ENCODE results near the gene SLC6A13. TPM values are rescaled to one million over a fixed set of nuclear protein-coding genes. Genes with fewer than 3 reads are reported as not detected.
"Not testable (repeated sequence)": the region's sequence is repeated elsewhere in the genome, so short reads cannot be mapped to it uniquely, and the experiment has no call there.

The SLC6A13 gene
- total RNA-seq, 1 experiment from 2014 or later, result not detected

DNA sequence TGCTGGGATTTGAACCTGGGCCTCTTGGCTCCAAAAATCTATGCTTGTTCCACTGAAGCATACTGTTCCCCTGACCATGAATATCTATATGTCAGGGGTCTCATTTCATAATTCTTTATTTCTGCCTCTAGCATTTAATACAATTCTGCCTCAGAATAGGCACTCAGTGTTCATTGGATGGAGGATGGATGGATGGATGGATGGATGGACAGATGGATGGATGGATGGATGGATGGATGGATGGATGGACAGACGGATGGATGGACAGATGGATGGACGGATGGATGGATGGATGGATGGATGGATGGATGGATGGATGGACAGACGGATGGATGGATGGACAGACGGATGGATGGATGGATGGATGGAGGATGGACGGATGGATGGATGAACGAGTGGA lies 45.6 kb downstream of the SLC6A13 start:
- not testable (repeated sequence) for DNase-seq (ENCODE audit: low read depth)

DNA sequence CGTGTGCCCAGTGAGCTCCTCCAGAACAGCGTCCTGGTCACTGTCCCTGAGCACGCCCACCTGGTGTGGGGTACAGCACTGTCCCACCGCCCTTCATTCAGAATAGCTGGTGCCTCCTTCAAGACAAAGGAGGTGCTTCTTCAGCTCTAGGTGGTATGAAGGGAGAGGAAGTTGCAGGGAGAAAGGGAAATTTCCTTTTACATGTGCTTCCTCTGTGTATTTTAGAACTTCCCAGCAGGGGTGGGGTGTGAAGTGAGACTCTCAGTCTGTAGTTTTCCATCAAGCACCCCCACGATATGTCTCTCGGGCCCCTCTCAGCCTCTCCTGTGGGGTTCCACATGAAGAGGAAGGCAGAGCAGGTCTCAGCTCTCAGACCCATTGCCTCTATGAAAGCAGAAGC lies 47.5 kb downstream of the SLC6A13 start:
- no peak for DNase-seq (ENCODE audit: low read depth)

DNA sequence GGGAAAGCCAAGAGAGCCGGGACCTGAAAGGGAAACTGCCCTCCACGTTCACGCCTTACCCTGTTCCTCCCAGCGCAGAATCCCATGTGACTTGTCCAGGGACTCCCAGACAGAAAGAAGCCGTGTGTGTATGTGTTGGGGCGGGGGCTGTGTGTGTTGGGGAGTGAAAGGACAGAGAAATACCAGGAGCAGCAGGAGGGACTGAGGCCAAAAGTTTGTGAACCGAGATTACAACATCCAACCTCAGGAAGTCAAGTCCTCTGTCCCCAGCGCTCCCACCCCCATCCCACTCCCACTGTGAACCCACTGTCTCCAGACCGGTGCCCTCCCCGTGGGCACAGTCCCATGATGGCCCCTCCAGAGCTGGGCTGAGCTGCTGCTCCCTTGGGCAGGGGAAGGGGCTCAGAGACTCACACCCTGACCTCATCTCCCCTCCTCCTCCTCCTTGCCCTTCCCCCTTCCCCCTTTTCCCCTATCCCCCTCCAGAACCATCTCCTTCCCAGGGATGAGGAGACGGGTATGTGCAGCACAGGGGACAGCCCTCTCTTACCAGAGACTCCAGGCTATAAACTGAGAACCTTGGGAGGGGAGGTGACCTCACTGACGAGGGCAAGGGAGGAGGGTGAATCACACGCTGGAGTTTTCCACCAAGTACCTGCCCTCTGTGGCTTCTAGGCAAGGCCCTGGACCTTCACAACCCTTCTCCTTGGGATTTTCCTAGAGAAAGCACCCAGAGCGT lies 48.5 kb downstream of the SLC6A13 start, which contains the start of gene SLC6A12:
SLC6A12 (minus strand) TSS at position 155 of the 739 bp plus-strand sequence. CDS start 4,171 bp downstream, outside the sequence.
- DNase-seq (ENCODE audit: low read depth), result no peak

DNA sequence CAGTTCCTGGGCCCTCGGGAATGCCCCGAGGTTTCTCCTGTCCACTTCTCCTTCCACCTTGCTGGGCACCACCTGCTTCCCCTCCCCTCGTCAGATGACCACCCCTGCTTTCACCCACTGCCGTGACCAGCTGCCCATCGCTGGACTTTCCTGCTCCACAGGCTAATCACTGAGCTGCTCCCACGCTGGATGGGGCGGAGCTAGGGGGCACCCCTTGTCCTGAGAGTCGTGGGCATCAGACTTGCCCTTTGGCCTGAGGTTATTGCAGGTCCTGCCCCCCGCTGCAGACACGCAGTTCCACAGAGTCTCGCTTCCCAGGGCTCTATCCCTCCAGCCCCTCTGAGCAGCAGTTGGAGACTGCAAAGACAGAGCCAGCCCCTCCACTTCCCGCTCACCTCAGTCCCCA lies 49.1 kb downstream of the SLC6A13 start:
- no peak for DNase-seq (ENCODE audit: low read depth)

DNA sequence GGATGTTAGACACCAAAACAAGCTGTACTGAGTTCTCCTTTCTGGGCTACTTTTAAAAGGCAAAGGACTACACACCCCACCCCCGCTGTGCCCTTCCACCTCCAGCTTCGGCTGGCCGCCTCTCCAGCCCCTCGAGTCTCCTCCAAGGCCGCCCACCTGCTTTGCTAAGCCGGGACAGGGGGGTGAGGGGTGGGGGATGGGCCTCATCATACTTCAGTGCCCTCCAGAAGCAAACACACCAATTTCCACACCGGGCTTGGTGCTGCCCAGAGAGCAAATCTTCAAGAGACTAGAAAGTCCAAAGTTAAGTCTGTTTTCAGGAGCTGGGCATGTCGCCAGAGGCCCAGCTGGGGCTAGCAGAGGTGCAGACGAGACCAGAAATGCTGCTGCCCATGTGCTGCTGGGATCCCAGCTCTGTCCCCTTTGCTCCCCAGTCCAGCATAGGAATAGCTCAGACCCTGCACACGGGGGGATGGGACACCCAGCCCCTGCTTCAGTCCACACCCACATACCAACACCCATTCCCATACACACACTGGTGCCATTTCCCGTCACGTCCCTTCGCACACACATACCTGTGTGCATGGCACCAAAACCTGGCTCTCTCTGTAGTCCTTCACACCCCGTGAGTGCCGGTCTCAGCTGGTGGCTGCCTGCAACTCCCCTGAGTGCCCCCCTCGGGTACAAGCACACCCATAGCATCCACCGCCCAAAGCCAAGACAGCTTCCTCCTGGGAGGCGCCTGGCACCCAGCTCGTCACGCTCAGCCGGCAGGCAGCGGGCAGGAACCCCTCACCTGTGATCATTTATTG lies 49.7 kb downstream of the SLC6A13 start:
- DNase-seq (ENCODE audit: low read depth), result no peak

DNA sequence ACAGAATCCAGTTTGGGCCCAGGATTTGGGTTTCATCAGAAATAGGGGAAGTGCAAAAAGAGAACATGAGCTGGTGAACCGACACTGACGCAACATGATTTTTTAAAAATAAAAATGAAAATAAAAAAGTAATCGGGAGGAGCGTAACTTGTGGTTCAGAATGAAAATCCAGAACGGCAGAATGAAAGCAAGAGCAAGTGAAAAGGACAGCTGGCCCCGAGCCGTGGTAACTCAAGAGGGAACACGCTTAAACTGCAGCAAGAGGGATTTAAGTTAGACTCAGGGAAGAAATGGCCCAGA lies 50.3 kb downstream of the SLC6A13 start:
- DNase-seq (ENCODE audit: low read depth), result no peak

DNA sequence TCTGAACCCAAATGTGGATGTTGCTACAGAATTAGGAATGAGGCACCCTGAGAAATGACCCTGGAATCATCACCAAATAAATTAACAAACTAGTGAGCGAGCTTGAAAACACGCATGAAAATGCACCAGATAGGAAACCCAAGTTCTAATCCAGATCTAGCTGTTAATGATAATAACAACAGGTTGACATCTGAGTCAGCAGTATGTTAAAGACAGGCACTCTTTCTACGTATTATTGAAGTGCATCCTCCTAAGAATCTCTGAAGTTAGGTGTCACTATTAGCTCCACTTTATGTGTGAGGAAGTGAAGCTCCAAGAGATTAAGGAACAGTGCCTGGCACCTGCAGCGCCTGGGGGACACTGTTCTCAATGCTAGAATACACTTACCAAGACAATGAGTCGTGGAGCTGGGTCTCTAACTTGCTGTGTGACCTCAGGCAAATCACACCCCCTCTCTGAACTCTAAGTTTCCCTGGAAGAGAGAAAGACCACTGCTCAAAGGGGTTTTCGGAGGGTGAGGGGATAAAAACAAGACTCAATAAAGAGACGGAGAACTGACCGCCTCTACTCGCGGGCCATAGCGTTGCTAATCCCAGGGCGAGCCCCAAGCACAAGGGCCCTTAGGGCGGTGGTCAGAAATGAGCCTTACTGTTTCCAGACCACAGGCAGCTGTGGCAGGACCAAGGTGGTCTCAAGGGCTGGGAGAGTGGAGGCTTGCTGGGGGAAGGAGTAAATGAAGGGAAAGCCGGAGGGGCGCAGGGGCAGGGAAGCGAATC lies 50.8 kb downstream of the SLC6A13 start:
- DNase-seq (ENCODE audit: low read depth), result no peak

DNA sequence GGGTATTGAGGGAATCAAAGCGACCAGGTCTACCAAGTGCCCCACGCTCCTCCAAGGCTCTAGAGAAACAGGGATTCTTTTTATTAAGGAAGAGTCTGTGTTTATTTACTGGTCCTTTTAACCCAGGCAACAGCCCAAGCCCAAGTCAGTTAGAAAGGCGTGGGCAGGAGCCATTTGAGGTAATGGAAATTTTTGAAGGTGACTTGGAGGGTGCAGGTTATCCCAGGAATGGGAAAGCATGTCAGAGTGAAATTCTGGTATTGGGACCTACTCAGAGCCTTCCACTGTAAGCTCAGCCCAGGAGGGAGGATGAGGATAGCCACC lies 51.5 kb downstream of the SLC6A13 start:
- no peak for DNase-seq (ENCODE audit: low read depth)

DNA sequence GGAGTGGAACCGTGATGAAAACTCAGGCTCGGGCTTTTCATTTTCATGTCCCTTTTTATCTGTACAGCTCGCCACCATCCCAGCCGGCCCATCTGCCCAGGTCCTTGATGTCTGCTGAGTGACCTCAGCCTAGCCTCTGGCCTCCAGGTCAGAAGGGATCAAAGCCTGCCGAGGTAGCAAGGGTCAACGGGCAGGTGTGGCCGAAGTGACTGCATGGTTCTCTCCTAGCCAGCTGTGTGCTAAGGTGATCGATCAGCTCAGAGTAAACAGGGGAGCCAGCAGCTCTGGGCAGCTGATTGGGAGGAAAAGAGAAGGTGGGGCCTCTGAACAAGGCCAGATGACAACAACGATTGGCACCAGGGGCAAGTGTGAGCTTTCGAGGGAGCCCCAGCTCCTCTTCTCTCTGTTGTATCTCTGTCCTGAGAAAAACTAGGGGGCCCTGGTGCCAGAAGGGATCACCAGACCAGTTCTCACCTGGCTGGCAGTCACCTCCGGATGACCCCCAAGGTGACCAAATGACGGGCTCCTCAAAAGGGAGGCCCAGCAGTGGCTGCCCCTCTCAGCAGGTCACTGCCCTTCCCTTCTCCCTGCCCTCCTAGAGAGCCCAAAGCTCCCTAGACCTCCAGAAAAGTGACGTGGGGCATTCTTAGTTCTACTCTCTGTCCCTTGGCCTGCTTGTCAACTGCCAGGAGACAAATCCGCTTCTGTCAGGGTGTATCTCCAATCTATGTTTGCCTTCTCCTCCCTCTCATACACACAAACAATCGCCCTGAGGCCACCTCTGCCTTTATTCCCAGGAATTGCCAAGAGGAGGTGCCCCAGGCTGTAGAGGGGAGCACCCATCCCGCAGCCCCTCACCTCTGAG lies 52.1 kb downstream of the SLC6A13 start:
- DNase-seq (ENCODE audit: low read depth), result no peak

DNA sequence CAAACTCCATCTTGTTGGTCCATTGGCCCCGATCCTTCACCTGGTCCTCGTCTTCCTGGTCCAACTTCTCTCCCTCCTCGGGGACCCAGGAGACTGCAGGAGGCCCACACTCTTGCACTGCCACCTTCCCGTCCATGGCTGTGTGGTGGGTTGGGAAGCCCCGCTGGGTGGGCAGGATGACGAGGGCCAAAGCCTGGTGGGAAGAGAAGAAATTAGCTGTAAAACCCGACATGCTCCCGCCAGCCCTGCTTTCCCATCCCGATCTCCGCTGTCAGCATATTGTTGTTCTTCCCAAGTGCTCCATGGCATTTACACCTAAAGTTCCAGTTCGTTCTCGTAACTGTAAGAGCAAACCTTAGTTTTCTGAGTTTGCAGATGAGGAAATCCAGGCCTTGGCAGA lies 52.8 kb downstream of the SLC6A13 start:
- no peak for DNase-seq (ENCODE audit: low read depth)

DNA sequence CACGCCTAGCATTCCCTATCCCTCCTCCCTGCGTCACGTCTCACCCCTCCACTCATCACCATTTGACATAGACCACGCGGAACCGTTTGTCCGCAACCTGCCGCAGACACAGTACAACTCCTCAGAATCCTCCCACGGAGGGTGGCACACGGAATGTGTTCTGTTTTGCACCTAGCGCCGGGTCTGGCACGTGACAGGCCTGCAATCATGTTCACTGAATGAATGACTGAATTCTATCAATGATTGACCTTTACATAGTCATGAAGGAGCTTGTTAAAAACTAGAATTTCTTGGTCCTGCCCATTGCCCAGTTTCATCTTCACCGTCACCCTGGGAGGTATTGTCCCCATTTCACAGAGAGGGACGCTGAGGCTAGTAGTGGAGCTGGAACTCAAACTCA lies 53.4 kb downstream of the SLC6A13 start:
- DNase-seq (ENCODE audit: low read depth), result no peak

DNA sequence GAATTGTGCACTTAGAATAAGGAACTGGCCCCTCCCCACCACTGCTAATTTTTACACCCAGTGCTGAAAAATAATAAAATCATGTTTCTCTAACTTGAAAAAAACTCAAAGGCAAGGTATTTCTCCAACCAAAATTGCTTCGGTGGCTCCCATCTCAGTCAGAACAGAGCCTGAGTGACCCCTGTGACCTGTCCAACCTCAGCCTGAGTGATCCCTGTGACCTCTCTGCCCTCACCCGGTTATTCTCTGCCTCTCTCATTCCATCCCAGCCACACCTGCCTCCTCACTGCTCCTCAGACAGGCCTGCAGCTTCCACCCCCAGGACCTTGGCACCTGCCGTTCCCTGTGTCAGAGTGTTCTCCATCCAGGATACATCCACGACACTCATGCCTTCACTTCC lies 53.8 kb downstream of the SLC6A13 start:
- no peak for DNase-seq (ENCODE audit: low read depth)

DNA sequence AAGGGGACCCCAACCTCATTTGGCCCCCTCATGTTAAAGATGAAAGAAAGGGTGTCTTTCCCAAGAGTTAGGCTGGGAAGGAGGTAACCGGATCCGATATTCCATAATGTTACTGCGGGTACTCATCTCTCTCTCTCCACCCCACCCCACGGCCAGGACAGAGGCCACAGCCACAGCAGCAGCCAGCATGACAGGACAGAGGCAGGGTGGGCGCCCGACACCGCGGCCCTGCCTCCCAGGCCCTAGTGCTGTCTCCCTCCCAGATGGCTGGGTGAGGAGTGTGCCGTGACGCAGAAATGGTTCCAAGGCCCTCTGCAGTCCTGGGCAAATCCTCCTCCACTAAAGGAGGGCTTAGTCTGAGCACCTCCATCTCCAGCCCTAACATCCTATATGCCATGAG lies 54.8 kb downstream of the SLC6A13 start:
- no peak for DNase-seq (ENCODE audit: low read depth)

DNA sequence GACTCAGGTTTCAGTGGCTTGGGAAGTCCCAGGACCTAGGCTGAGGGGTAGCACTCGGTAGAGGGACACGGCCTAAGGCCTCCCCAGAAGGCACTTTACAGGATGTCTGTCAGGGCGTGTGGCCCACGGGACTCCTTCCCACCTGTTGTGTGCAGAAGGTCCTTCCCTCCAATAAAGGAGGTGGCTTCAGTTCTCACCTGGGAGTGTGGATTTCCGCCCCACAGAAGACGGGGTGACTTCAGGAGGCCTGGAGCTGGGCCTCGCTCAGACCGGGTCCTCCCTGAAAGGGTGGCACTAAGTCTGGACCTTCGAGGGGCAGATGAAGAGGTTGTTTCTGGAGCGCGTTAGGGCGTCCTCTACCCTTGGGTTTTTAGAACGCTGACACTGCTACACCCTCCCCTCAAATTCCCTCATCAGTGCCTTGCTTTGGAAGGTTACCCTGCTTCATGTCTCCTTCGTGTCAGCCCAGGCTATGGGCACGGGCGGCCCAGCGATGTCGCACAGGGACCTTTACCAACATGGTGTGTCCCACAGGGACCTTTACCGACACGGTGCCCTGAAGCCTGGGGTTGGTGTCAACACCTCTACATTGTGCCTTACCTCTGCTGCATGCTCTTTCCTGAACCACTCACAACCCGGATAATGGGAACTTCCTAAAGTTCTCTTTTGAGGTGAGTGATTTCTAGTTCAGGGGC lies 55.7 kb downstream of the SLC6A13 start:
- no peak for DNase-seq (ENCODE audit: low read depth)

DNA sequence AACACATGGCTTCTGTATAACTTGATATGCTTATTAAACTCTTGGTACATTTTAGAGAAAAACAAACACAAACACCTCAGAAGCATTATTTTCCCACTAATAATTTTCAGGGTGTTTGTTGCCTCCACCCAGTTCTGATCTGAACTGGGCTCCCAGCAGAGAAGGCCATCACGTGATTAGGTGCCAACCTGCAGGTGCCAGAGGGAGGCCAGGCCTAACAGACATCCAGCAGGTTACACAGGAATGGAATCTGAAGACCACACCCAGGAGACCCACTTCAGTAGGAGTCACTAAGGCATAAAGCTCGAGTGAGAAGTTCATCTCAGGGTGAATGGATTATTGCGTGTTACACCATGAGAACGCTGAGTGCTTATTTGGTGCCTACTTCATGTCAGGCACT lies 57.6 kb downstream of the SLC6A13 start:
- DNase-seq (ENCODE audit: low read depth), result no peak

DNA sequence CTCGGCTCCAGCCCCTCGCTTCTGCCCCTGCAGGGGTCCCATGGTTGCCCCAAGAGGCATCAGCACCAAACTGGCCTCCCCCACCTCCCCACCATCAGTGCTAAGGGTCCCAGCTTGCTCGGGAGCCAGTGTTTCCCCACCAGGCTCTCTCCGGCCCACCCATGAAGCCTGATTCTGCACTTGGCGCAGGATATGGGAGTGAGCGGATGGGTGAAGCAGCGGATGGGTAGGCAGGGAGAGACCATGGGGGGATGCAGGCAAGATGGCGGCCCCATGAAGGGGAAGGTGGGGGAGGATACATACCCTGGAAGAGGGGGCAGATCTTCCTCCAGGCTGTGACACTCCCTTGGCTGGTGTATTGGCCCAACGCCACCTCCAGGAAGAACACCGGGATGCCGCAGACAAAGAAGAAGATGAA lies 58.4 kb downstream of the SLC6A13 start:
- DNase-seq (ENCODE audit: low read depth), result no peak

DNA sequence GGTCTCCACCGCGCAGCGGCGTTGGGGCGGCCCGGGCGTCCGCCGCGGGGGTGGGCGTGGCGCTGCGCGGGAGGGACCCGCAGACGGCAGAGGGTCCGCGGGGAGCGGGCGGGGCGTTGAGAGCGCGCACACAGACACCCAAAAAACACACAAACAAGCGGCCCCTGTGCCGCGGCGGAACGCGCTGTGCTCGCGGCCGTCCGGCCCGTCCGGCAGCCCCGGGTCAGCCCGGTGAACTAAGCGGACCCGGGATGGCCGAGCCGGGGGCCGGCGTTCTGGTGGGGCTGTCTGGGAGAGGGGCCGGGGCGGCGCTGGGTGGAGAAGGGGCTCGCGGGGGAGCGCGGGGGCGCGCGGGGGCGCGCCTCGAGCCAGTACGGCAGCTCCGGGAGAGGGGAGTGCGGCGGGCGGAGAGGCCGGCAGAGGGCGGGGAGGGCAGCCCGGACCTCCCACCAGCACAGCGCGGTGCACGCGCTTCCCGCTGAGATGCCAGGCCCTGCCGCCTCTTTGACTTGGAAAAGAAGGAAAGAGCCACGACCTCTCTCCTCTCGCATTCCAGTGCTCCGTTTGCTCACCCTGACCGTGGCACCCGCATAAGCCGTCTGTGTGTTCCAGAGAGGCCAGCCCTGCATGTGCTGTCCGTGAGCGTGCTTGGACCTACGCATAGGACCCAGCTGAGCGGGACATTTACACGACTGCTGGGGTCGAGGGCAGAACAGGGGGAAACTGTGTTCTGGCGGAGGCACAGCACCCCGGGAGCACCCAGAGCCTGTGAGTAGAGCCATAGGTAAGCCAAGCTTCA lies 59.0 kb downstream of the SLC6A13 start:
- DNase-seq (ENCODE audit: low read depth), result no peak

DNA sequence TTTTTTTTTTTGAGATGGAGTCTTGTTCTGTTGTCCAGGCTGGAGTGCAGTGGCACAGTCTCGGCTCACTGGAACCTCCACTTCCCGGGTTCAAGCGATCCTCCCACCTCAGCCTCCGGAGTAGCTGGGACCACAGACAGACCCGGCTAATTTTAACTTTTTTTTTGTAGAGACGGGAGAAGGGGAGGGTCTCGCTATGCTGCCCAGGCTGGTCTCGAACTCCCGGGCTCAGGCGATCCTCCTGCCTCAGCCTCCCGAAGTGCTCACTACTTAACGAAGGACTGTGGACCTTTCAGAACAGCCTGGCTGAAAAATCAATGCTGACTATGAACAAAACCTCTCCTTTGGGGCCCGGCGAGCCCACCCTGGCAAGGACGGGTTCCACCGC lies 59.6 kb downstream of the SLC6A13 start:
- DNase-seq (ENCODE audit: low read depth), result no peak

DNA sequence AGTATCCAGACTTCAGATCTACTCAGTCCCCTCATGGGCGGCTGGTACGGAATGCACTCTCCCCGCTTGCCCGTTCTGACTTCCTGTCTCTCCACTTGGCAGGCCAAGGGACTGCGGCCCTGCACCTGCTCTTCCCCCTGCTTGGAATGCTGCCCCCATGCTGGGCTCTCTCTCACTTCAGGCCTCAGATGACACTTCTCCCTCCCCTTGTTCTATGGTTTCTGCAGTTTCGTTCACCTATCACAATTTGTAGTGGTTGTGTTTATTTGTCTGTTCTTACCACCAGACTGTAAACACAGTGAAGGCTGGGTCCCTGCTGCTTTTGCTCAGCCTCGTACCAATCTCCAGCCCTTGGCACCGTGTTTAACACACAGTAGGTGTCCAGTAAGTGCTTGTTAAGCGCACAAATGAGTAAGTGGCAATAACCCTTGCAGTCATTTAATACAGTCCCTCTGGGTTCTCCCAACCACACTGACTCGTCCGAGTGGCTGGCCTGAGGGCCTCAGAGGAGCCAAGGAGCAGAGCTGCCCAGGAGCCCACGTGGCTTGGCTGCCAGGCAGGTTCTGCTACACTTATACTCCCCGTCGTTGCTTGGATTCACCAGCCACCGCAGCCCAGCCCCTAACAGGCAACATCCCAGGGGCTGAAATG lies 60.4 kb downstream of the SLC6A13 start:
- DNase-seq (ENCODE audit: low read depth), result no peak
